ENCODE measurements around the gene TYW5.

Gene TYW5

GRCh38 chr2:199903111-199903510 is 52.2 kb downstream of the TYW5 start:
- Histone ChIP-seq H3K9ac (ENCODE audit: low read length) (no peak overlapping the region), H3K27me3 (ENCODE audit: insufficient read depth, low read length) (no peaks in the 10 kb centered on the region), H3K4me3 (ENCODE audit: low read depth, low read length) (no peak overlapping the region), H2BK120ac (ENCODE audit: insufficient read depth, low read length, poor library complexity) (no peak overlapping the region), H3K9me3 (ENCODE audit: insufficient read depth, low read depth, low read length) (no peaks in the 10 kb centered on the region), H4K12ac (ENCODE audit: low read depth, low read length) (no peak overlapping the region), H2AK5ac (ENCODE audit: low read length) (no peak overlapping the region), H3K79me2 (ENCODE audit: control insufficient read depth, insufficient read depth, low read length, poor library complexity) (no peaks in the 10 kb centered on the region), H4K91ac (ENCODE audit: low read depth, low read length) (no peak overlapping the region), H3K14ac (ENCODE audit: low read length) (no peak overlapping the region), H3K79me1 (ENCODE audit: low read length) (no peaks in the 10 kb centered on the region), H2BK12ac (ENCODE audit: low read length) (no peak overlapping the region), H3K27ac (ENCODE audit: low read depth, low read length) (no peak overlapping the region), H3K4me2 (ENCODE audit: low read length) (no peak overlapping the region), H3K36me3 (ENCODE audit: control insufficient read depth in 1 of 2, insufficient read depth in 2 of 2, low read length in 2 of 2) (no peaks in the 10 kb centered on the region), H3K4ac (ENCODE audit: low read depth, low read length) (no peak overlapping the region), H3K23ac (ENCODE audit: low read length) (no peak overlapping the region), H3K4me1 (ENCODE audit: control insufficient read depth in 1 of 2, insufficient read depth in 2 of 2, low read length in 2 of 2) (no peaks in the 10 kb centered on the region), H2BK5ac (ENCODE audit: low read depth, low read length, poor library complexity) (no peak overlapping the region), H2AFZ (ENCODE audit: insufficient read depth, low read length, poor library complexity) (no peak overlapping the region), H3K18ac (ENCODE audit: low read length) (no peak overlapping the region), H4K8ac (ENCODE audit: low read depth, low read length) (no peak overlapping the region)
- no CpG with 5 or more reads among the region's 1 CpG for WGBS (ENCODE audit: extremely low coverage, insufficient coverage, insufficient read length)
- DNase-seq = no peak

- H3K4ac ChIP-seq (ENCODE audit: low read depth, low read length) = no peak overlapping the region
- no peak overlapping the region for H2AK5ac ChIP-seq (ENCODE audit: low read length)
- no peaks in the 10 kb centered on the region for H3K79me2 ChIP-seq (ENCODE audit: control insufficient read depth, insufficient read depth, low read length, poor library complexity)
- H3K9ac ChIP-seq (ENCODE audit: low read length) = no peak overlapping the region
- H3K18ac ChIP-seq (ENCODE audit: low read length) = no peak overlapping the region
- no peak overlapping the region for H3K4me3 ChIP-seq (ENCODE audit: low read depth, low read length)
- H4K8ac ChIP-seq (ENCODE audit: low read depth, low read length) = no peak overlapping the region
- H2AFZ ChIP-seq (ENCODE audit: insufficient read depth, low read length, poor library complexity) = no peak overlapping the region
- no peak overlapping the region for H3K23ac ChIP-seq (ENCODE audit: low read length)
- H3K27ac ChIP-seq (ENCODE audit: low read depth, low read length) = no peak overlapping the region
- no peak overlapping the region for H2BK12ac ChIP-seq (ENCODE audit: low read length)
- no peaks in the 10 kb centered on the region for H3K36me3 ChIP-seq (ENCODE audit: control insufficient read depth in 1 of 2, insufficient read depth in 2 of 2, low read length in 2 of 2)
- H3K4me1 ChIP-seq (ENCODE audit: control insufficient read depth in 1 of 2, insufficient read depth in 2 of 2, low read length in 2 of 2) = no peaks in the 10 kb centered on the region
- H2BK5ac ChIP-seq (ENCODE audit: low read depth, low read length, poor library complexity) = no peak overlapping the region
- H4K12ac ChIP-seq (ENCODE audit: low read depth, low read length) = no peak overlapping the region
- no peaks in the 10 kb centered on the region for H3K27me3 ChIP-seq (ENCODE audit: insufficient read depth, low read length)
- no peak overlapping the region for H4K91ac ChIP-seq (ENCODE audit: low read depth, low read length)
- no peak overlapping the region for H3K14ac ChIP-seq (ENCODE audit: low read length)
- no peaks in the 10 kb centered on the region for H3K9me3 ChIP-seq (ENCODE audit: insufficient read depth, low read depth, low read length)
- H3K79me1 ChIP-seq (ENCODE audit: low read length) = no peaks in the 10 kb centered on the region
- no peak overlapping the region for H2BK120ac ChIP-seq (ENCODE audit: insufficient read depth, low read length, poor library complexity)
- no peak overlapping the region for H3K4me2 ChIP-seq (ENCODE audit: low read length)
- WGBS (ENCODE audit: extremely low coverage, insufficient coverage, insufficient read length) = no CpG with 5 or more reads among the region's 4 CpGs
- no peak for DNase-seq
These were observed 52.7 kb downstream of the TYW5 start for GRCh38 chr2:199902486-199903110.

- Histone ChIP-seq H2BK12ac (ENCODE audit: low read length) (no peak overlapping the region), H3K18ac (ENCODE audit: low read length) (no peak overlapping the region), H3K4me2 (ENCODE audit: low read length) (no peak overlapping the region), H3K27ac (ENCODE audit: low read depth, low read length) (no peak overlapping the region), H4K12ac (ENCODE audit: low read depth, low read length) (no peak overlapping the region), H3K23ac (ENCODE audit: low read length) (no peak overlapping the region), H2AK5ac (ENCODE audit: low read length) (no peak overlapping the region), H3K36me3 (ENCODE audit: control insufficient read depth in 1 of 2, insufficient read depth in 2 of 2, low read length in 2 of 2) (no peaks in the 10 kb centered on the region), H3K4ac (ENCODE audit: low read depth, low read length) (no peak overlapping the region), H3K4me1 (ENCODE audit: control insufficient read depth in 1 of 2, insufficient read depth in 2 of 2, low read length in 2 of 2) (no peaks in the 10 kb centered on the region), H3K14ac (ENCODE audit: low read length) (no peak overlapping the region), H3K4me3 (ENCODE audit: low read depth, low read length) (no peak overlapping the region), H2BK120ac (ENCODE audit: insufficient read depth, low read length, poor library complexity) (no peak overlapping the region), H4K91ac (ENCODE audit: low read depth, low read length) (no peak overlapping the region), H3K9me3 (ENCODE audit: insufficient read depth, low read depth, low read length) (no peaks in the 10 kb centered on the region), H2AFZ (ENCODE audit: insufficient read depth, low read length, poor library complexity) (no peak overlapping the region), H4K8ac (ENCODE audit: low read depth, low read length) (no peak overlapping the region), H2BK5ac (ENCODE audit: low read depth, low read length, poor library complexity) (no peak overlapping the region), H3K79me1 (ENCODE audit: low read length) (no peaks in the 10 kb centered on the region), H3K9ac (ENCODE audit: low read length) (no peak overlapping the region), H3K79me2 (ENCODE audit: control insufficient read depth, insufficient read depth, low read length, poor library complexity) (no peaks in the 10 kb centered on the region), H3K27me3 (ENCODE audit: insufficient read depth, low read length) (no peaks in the 10 kb centered on the region)
- no peak for DNase-seq
- whole genome bisulfite sequencing (ENCODE audit: extremely low coverage, insufficient coverage, insufficient read length) = 100% methylated on average over 1 of the region's 4 CpGs
These were observed 53.3 kb downstream of the TYW5 start for GRCh38 chr2:199901942-199902341.

GRCh38 chr2:199896617-199897016 is 58.7 kb downstream of the TYW5 start:
- Histone ChIP-seq H2BK12ac (ENCODE audit: low read length) (no peak overlapping the region), H3K79me1 (ENCODE audit: low read length) (no peaks in the 10 kb centered on the region), H3K4me2 (ENCODE audit: low read length) (no peak overlapping the region), H3K18ac (ENCODE audit: low read length) (no peak overlapping the region), H4K8ac (ENCODE audit: low read depth, low read length) (no peak overlapping the region), H3K9me3 (ENCODE audit: insufficient read depth, low read depth, low read length) (no peaks in the 10 kb centered on the region), H3K4me3 (ENCODE audit: low read depth, low read length) (no peak overlapping the region), H3K9ac (ENCODE audit: low read length) (no peak overlapping the region), H3K79me2 (ENCODE audit: control insufficient read depth, insufficient read depth, low read length, poor library complexity) (no peaks in the 10 kb centered on the region), H4K91ac (ENCODE audit: low read depth, low read length) (no peak overlapping the region), H2AFZ (ENCODE audit: insufficient read depth, low read length, poor library complexity) (no peak overlapping the region), H4K12ac (ENCODE audit: low read depth, low read length) (no peak overlapping the region), H2BK5ac (ENCODE audit: low read depth, low read length, poor library complexity) (no peak overlapping the region), H3K4me1 (ENCODE audit: control insufficient read depth in 1 of 2, insufficient read depth in 2 of 2, low read length in 2 of 2) (no peaks in the 10 kb centered on the region), H3K27ac (ENCODE audit: low read depth, low read length) (no peak overlapping the region), H3K23ac (ENCODE audit: low read length) (no peak overlapping the region), H3K4ac (ENCODE audit: low read depth, low read length) (no peak overlapping the region), H3K27me3 (ENCODE audit: insufficient read depth, low read length) (no peaks in the 10 kb centered on the region), H3K36me3 (ENCODE audit: control insufficient read depth in 1 of 2, insufficient read depth in 2 of 2, low read length in 2 of 2) (no peaks in the 10 kb centered on the region), H3K14ac (ENCODE audit: low read length) (no peak overlapping the region), H2BK120ac (ENCODE audit: insufficient read depth, low read length, poor library complexity) (no peak overlapping the region), H2AK5ac (ENCODE audit: low read length) (no peak overlapping the region)
- no CpG with 5 or more reads among the region's 2 CpGs for WGBS (ENCODE audit: extremely low coverage, insufficient coverage, insufficient read length)
- no peak for DNase-seq

All from trophoblast cell (in vitro differentiated cells and primary cell).